Neural progenitor cell (in vitro differentiated cells): ENCODE measurements around the gene ST8SIA4.

Source experiments
- EZH2 ChIP-seq: fragments of 200-600 bp; sonication (generic); IDR thresholded peaks from 2 replicates; pipeline ENCODE4 v1.6.1; 2017; ENCODE audit warnings: antibody characterized with exemption, mild to moderate bottlenecking, moderate library complexity
- TF ChIP-seq, protein P1 (sequence below): fragments of 200-600 bp; sonication (generic); IDR thresholded peaks from 2 replicates; pipeline ENCODE4 v1.5.1; 2017; ENCODE audit warnings: antibody characterized with exemption, mild to moderate bottlenecking

DNA sequence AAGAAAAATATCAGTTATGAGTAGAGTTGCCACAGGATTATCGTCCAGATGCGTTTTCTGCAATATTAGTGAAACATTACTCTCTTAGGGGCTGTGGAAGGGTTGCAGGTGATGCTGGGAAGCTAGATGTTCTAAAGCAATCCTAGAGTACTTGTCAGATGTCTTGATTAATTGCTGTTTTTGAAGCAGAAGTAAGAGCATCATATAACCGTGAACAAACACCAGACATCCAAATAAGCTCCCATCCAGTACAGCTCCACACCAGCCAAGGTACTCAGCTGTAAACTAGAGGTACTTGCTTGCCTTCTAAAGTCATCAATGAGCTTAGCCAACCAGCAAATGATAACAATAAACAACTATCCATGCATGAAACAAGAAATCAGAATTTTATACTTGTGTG is 131.1 kb downstream of the ST8SIA4 start:
- TF ChIP-seq, protein P1, sequence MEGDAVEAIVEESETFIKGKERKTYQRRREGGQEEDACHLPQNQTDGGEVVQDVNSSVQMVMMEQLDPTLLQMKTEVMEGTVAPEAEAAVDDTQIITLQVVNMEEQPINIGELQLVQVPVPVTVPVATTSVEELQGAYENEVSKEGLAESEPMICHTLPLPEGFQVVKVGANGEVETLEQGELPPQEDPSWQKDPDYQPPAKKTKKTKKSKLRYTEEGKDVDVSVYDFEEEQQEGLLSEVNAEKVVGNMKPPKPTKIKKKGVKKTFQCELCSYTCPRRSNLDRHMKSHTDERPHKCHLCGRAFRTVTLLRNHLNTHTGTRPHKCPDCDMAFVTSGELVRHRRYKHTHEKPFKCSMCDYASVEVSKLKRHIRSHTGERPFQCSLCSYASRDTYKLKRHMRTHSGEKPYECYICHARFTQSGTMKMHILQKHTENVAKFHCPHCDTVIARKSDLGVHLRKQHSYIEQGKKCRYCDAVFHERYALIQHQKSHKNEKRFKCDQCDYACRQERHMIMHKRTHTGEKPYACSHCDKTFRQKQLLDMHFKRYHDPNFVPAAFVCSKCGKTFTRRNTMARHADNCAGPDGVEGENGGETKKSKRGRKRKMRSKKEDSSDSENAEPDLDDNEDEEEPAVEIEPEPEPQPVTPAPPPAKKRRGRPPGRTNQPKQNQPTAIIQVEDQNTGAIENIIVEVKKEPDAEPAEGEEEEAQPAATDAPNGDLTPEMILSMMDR, result no peak
- no peak for TF ChIP-seq EZH2
